Measurements from ENCODE around the gene FBXO15. TPM values are rescaled to one million over a fixed set of nuclear protein-coding genes. Genes with fewer than 3 reads are reported as not detected.

Gene FBXO15
- total and polyA plus RNA-seq, 2 of the 13 experiments (the other 11 are each of a cell fraction or from before 2014, with no cell fraction given), result 0.09 to 0.12 TPM

- Histone ChIP-seq H4K20me1 (ENCODE audit: insufficient read depth, low read length) (no peaks in the 10 kb centered on the region), H3K4me2 (ENCODE audit: low read depth, low read length) (no peak overlapping the region), H3K79me2 (ENCODE audit: insufficient read depth, low read length) (no peaks in the 10 kb centered on the region), H3K4me1 (ENCODE audit: insufficient read depth, low read length) (no peaks in the 10 kb centered on the region), H3K27me3 (ENCODE audit: control insufficient read depth in 1 of 2, insufficient read depth in 2 of 2, low read length in 2 of 2) (peaks cover 0 to 53% of the 10 kb centered on the region in 2 experiments; a peak in 3 of 5 replicates), H3K4me3 (replicated peaks in 1 of 3; ENCODE audit: insufficient read depth in 1 of 3, low read depth in 2 of 3, low read length in 3 of 3) (no peak overlapping the region), H3K9ac (ENCODE audit: insufficient read depth, low read depth, low read length) (no peak overlapping the region), H2AFZ (ENCODE audit: low read length) (no peak overlapping the region), H3K9me3 (ENCODE audit: low read length) (no peaks in the 10 kb centered on the region), H3K36me3 (replicated peaks in 1 of 2; ENCODE audit: control insufficient read depth in 1 of 2, insufficient read depth in 2 of 2, low read length in 2 of 2) (no peaks in the 10 kb centered on the region), H3K27ac (ENCODE audit: extremely low read length, insufficient read depth, low read length) (no peak overlapping the region)
- ChIA-PET POLR2A (no interaction called here), CTCF (ENCODE audit: low intra/inter-chr PET ratio, low total read pairs) (no interaction called here)
- TF ChIP-seq ZNF747 (CRISPR knock-in tag; IDR thresholded peaks at IDR 0.05; ENCODE audit: borderline replicate concordance) (no peak), CEBPB (IDR thresholded peaks at IDR 0.05; ENCODE audit: borderline replicate concordance, low read depth, low read length) (peak; percentile 70)
- intact Hi-C loops (cut with micrococcal nuclease; ENCODE audit: unreplicated experiment) (no loop called here), in situ Hi-C loops (cut with HindIII; ENCODE audit: extremely low pct_ligation_motif_present, low pct_unique_long_range_greater_than_20kb) (no loop called here)
- no peak for DNase-seq (ENCODE audit: low spot score)
- BruUV-seq (replicated peaks), result no TSS peak
- WGBS (ENCODE audit: low lambda C conversion rate), result 17% methylated on average over 6 of the region's 6 CpGs
- no peak for ATAC-seq
- no peak for FAIRE-seq
These were observed 24.4 kb downstream of the FBXO15 start for GRCh38 chr18:74123200-74123599.

GRCh38 chr18:74116633-74117554 lies 30.7 kb downstream of the FBXO15 start:
- FAIRE-seq (peak; percentile 55), DNase-seq (ENCODE audit: low spot score) (peak; percentile 20), ATAC-seq (peak; percentile 82)
- TF ChIP-seq STAG1 (CRISPR knock-in tag; IDR thresholded peaks at IDR 0.05) (peak; percentile 55), CTCF (CRISPR knock-in tag; IDR thresholded peaks at IDR 0.05) (peak; percentile 56), SMC3 (IDR thresholded peaks at IDR 0.05; ENCODE audit: low read length) (peak; percentile 37; the same call in 1 of the 2 replicates), SUZ12 (IDR thresholded peaks at IDR 0.05; ENCODE audit: low read depth, low read length) (no peak)
- in situ Hi-C loops (cut with HindIII; ENCODE audit: extremely low pct_ligation_motif_present, low pct_unique_long_range_greater_than_20kb) (no loop called here), intact Hi-C loops (cut with micrococcal nuclease; ENCODE audit: unreplicated experiment) (loop anchor here (1.0 to 5.0 kb wide), 2 partner anchors 35 to 75 kb away; no protein-coding TSS in a partner anchor)
- Histone ChIP-seq H2AFZ (ENCODE audit: low read length) (no peak overlapping the region), H3K27ac (ENCODE audit: extremely low read length, insufficient read depth, low read length) (no peak overlapping the region), H3K4me1 (ENCODE audit: insufficient read depth, low read length) (no peaks in the 10 kb centered on the region), H3K79me2 (ENCODE audit: insufficient read depth, low read length) (no peaks in the 10 kb centered on the region), H4K20me1 (ENCODE audit: insufficient read depth, low read length) (no peaks in the 10 kb centered on the region), H3K9me3 (ENCODE audit: low read length) (peaks cover 10% of the 10 kb centered on the region), H3K9ac (ENCODE audit: insufficient read depth, low read depth, low read length) (no peak overlapping the region), H3K4me2 (ENCODE audit: low read depth, low read length) (no peak overlapping the region), H3K36me3 (replicated peaks in 1 of 2; ENCODE audit: control insufficient read depth in 1 of 2, insufficient read depth in 2 of 2, low read length in 2 of 2) (no peaks in the 10 kb centered on the region), H3K4me3 (replicated peaks in 1 of 3; ENCODE audit: insufficient read depth in 1 of 3, low read depth in 2 of 3, low read length in 3 of 3) (no peak overlapping the region), H3K27me3 (ENCODE audit: control insufficient read depth in 1 of 2, insufficient read depth in 2 of 2, low read length in 2 of 2) (peaks cover 0 to 10% of the 10 kb centered on the region in 2 experiments; a peak in 3 of 5 replicates)
- CTCF ChIA-PET (ENCODE audit: low intra/inter-chr PET ratio, low total read pairs), result interaction anchor here (1.3 to 1.7 kb wide), 2 partner anchors 34 to 76 kb away, joined by 6 read pairs; no protein-coding TSS in a partner anchor
- no TSS peak for BruUV-seq (replicated peaks)
- POLR2A ChIA-PET, result no interaction called here
- WGBS (ENCODE audit: low lambda C conversion rate), result 5% methylated on average over 9 of the region's 9 CpGs
